ENCODE data around the gene CEP350.

GRCh38 chr1:180057883-180058396, 103.3 kb downstream of the CEP350 start:
- no peak for TF ChIP-seq YY1 (IDR thresholded peaks at IDR 0.05; ENCODE audit: low read depth, low read length)
- no peak for TF ChIP-seq CEBPB (IDR thresholded peaks at IDR 0.05; ENCODE audit: borderline replicate concordance in 1 of 2, low read depth in 2 of 2, low read length in 2 of 2)
- TF ChIP-seq CTCF (IDR thresholded peaks at IDR 0.05 in 2 of 3, conservative IDR thresholded peaks at IDR 0.05 in 1 of 3; ENCODE audit: control insufficient read depth in 2 of 3, extremely low read depth in 1 of 3, insufficient read depth in 1 of 3, low read depth in 3 of 3, low read length in 3 of 3) = no peak
- no peak for TF ChIP-seq ETV6 (conservative IDR thresholded peaks at IDR 0.05 in 1 of 2, IDR thresholded peaks at IDR 0.05 in 1 of 2; ENCODE audit: borderline replicate concordance in 1 of 2, low read depth in 1 of 2)
- no peak for TF ChIP-seq NFIC (IDR thresholded peaks at IDR 0.05; ENCODE audit: low read depth, low read length)
- TF ChIP-seq JUND (IDR thresholded peaks at IDR 0.05; ENCODE audit: low read depth, low read length) = no peak
- TF ChIP-seq POLR2AphosphoS5 (IDR thresholded peaks at IDR 0.05; ENCODE audit: low read length) = no peak
- no peak for TF ChIP-seq SMC3 (IDR thresholded peaks at IDR 0.05; ENCODE audit: borderline replicate concordance, low read length)

Measured in GM12878 (cell line).